ENCODE measurements around the gene ZNF213.

ZNF213 gene

GRCh38 chr16:3101841-3102470 lies 32.9 kb upstream of the ZNF213 start:
- DNase-seq, result no peak

GRCh38 chr16:3106205-3106928 lies 28.5 kb upstream of the ZNF213 start:
- DNase-seq, result peak; percentile 83 to 93

GRCh38 chr16:3112058-3112880 lies 22.6 kb upstream of the ZNF213 start, which contains the start of gene ZNF205:
Gene ZNF205 (plus strand): TSS chr16:3112586. CDS start chr16:3113431, 845 bp downstream.
- peak; percentile 65 to 91 for DNase-seq

GRCh38 chr16:3112881-3113574 lies 21.8 kb upstream of the ZNF213 start:
- DNase-seq, result no peak

GRCh38 chr16:3113765-3114479 lies 20.9 kb upstream of the ZNF213 start:
- DNase-seq, result no peak

GRCh38 chr16:3115003-3115402 lies 19.8 kb upstream of the ZNF213 start:
- DNase-seq, result no peak

GRCh38 chr16:3115561-3115960 lies 19.3 kb upstream of the ZNF213 start:
- DNase-seq, result peak; percentile 16 to 55

- DNase-seq, result no peak
Observed at GRCh38 chr16:3118204-3118790, 16.5 kb upstream of the ZNF213 start.

- no peak for DNase-seq
Observed at GRCh38 chr16:3118846-3119245, 16.0 kb upstream of the ZNF213 start.

GRCh38 chr16:3119286-3119685 lies 15.5 kb upstream of the ZNF213 start:
- no peak for DNase-seq

- DNase-seq, result no peak
Observed at GRCh38 chr16:3119701-3120408, 15.0 kb upstream of the ZNF213 start.

GRCh38 chr16:3120435-3120834 lies 14.4 kb upstream of the ZNF213 start:
- DNase-seq, result no peak

GRCh38 chr16:3121851-3122467 lies 12.9 kb upstream of the ZNF213 start:
- no peak for DNase-seq

GRCh38 chr16:3122926-3123570 lies 11.8 kb upstream of the ZNF213 start:
- DNase-seq, result no peak

GRCh38 chr16:3123986-3124886 lies 10.6 kb upstream of the ZNF213 start:
- DNase-seq, result peak; percentile 93 to 95

GRCh38 chr16:3127745-3128144 lies 7.1 kb upstream of the ZNF213 start:
- DNase-seq, result peak; percentile 90 to 96

- peak; percentile 64 to 80 for DNase-seq
Observed at GRCh38 chr16:3129137-3130131, 5.4 kb upstream of the ZNF213 start.
